ENCODE results near the gene ANKRD45.
"Not testable (repeated sequence)": the region's sequence is repeated elsewhere in the genome, so short reads cannot be mapped to it uniquely, and the experiment has no call there.

The ANKRD45 gene

GRCh38 chr1:173642450-173643139 is 27.1 kb downstream of the ANKRD45 start:
- DNase-seq, result not testable (repeated sequence)

- no peak for DNase-seq
Measured at GRCh38 chr1:173639102-173639501, 30.5 kb downstream of the ANKRD45 start.

- DNase-seq, result no peak
Measured at GRCh38 chr1:173638043-173639021, 31.3 kb downstream of the ANKRD45 start.

- not testable (repeated sequence) for DNase-seq
Measured at GRCh38 chr1:173637236-173638042, 32.2 kb downstream of the ANKRD45 start.

GRCh38 chr1:173635116-173635515 is 34.5 kb downstream of the ANKRD45 start, which contains the start of gene TEX50:
TEX50 (plus strand) TSS chr1:173635338; CDS start chr1:173635522, 184 bp downstream.
- no peak for DNase-seq

GRCh38 chr1:173628888-173629287 is 40.8 kb downstream of the ANKRD45 start:
- no peak for DNase-seq

- DNase-seq, result no peak
Measured at GRCh38 chr1:173627269-173627668, 42.4 kb downstream of the ANKRD45 start.

GRCh38 chr1:173616859-173617258 is 52.8 kb downstream of the ANKRD45 start:
- no peak for DNase-seq

GRCh38 chr1:173613086-173613485 is 56.6 kb downstream of the ANKRD45 start:
- not testable (repeated sequence) for DNase-seq

GRCh38 chr1:173608503-173609216 is 61.0 kb downstream of the ANKRD45 start:
- no peak for DNase-seq

- no peak for DNase-seq
Measured at GRCh38 chr1:173603056-173603591, 66.5 kb downstream of the ANKRD45 start, which contains the start of gene SLC9C2. SLC9C2 (minus strand) TSS chr1:173603072; CDS start chr1:173601776, 1,296 bp downstream.

GRCh38 chr1:173601588-173601987 is 68.1 kb downstream of the ANKRD45 start:
- DNase-seq, result no peak

- DNase-seq, result no peak
Measured at GRCh38 chr1:173596097-173596825, 73.4 kb downstream of the ANKRD45 start.

- DNase-seq, result not testable (repeated sequence)
Measured at GRCh38 chr1:173591138-173591537, 78.5 kb downstream of the ANKRD45 start.

- no peak for DNase-seq
Measured at GRCh38 chr1:173590557-173590956, 79.1 kb downstream of the ANKRD45 start.

- no peak for DNase-seq
Measured at GRCh38 chr1:173581383-173582079, 88.1 kb downstream of the ANKRD45 start.

- no peak for DNase-seq
Measured at GRCh38 chr1:173580658-173581057, 89.0 kb downstream of the ANKRD45 start.

GRCh38 chr1:173580071-173580470 is 89.6 kb downstream of the ANKRD45 start:
- no peak for DNase-seq

GRCh38 chr1:173573596-173573995 is 96.1 kb downstream of the ANKRD45 start:
- DNase-seq, result no peak

- no peak for DNase-seq
Measured at GRCh38 chr1:173572201-173572873, 97.3 kb downstream of the ANKRD45 start.
